ENCODE measurements around the gene KIR2DL1.
"Not testable (repeated sequence)": the region's sequence is repeated elsewhere in the genome, so short reads cannot be mapped to it uniquely, and the experiment has no call there.

Gene KIR2DL1

GRCh38 chr19:54769646-54770045, at the start of gene KIR2DL1:
TSS of gene KIR2DL1 (plus strand) at chr19:54769793. CDS start at chr19:54769851, 58 bp downstream.
- not testable (repeated sequence) for DNase-seq

- no peak for DNase-seq
These were observed 45.5 kb upstream of the KIR2DL1 start, which contains the start of gene KIR3DL3 for GRCh38 chr19:54724142-54724541. TSS of gene KIR3DL3 (plus strand) at chr19:54724442. CDS start at chr19:54724497, 55 bp downstream.

GRCh38 chr19:54724644-54725043, 44.9 kb upstream of the KIR2DL1 start:
- no peak for DNase-seq

GRCh38 chr19:54725321-54725720, 44.3 kb upstream of the KIR2DL1 start:
- DNase-seq, result no peak

DNA sequence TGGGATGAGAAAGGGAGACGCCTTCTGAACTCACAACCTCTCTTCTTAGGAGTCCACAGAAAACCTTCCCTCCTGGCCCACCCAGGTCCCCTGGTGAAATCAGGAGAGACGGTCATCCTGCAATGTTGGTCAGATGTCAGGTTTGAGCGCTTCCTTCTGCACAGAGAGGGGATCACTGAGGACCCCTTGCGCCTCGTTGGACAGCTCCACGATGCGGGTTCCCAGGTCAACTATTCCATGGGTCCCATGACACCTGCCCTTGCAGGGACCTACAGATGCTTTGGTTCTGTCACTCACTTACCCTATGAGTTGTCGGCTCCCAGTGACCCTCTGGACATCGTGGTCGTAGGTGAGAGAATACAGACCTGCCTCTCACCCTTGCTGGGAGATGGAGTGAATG, 42.0 kb upstream of the KIR2DL1 start:
- no peak for DNase-seq

GRCh38 chr19:54728167-54728566, 41.4 kb upstream of the KIR2DL1 start:
- no peak for DNase-seq

DNA sequence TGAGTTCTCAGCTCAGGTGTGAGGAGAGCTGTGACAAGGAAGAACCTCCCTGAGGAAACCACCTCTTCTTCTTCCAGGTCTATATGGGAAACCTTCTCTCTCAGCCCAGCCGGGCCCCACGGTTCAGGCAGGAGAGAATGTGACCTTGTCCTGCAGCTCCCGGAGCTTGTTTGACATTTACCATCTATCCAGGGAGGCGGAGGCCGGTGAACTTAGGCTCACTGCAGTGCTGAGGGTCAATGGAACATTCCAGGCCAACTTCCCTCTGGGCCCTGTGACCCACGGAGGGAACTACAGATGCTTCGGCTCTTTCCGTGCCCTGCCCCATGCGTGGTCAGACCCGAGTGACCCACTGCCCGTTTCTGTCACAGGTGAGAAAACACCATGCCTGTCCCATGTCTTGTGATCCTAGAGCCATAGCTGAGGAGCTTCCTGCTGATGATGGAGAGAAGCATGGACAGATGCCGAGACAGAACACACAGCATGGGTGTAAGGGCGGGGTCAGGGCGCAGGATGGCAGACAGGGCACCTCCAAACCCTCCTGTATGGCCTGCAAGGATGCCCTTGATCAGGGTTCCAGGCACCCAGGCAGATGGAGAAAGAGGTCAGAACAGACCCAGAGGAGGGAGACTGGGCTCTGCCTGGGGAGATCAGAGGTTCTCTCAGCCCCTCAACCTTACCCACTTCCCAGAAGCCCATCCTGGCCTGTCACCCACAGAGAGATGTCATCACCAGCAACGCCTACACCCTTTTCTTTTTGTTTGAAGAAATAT, 40.0 kb upstream of the KIR2DL1 start:
- DNase-seq, result no peak

- no peak for DNase-seq
These were observed 38.4 kb upstream of the KIR2DL1 start for GRCh38 chr19:54731191-54731590.

- not testable (repeated sequence) for DNase-seq
These were observed 31.3 kb upstream of the KIR2DL1 start, which contains the start of gene KIR2DL3 for GRCh38 chr19:54738306-54738705. TSS of gene KIR2DL3 (plus strand) at chr19:54738513. CDS start at chr19:54738546, 33 bp downstream.

- DNase-seq, result no peak
These were observed 30.9 kb upstream of the KIR2DL1 start for GRCh38 chr19:54738715-54739114.

- no peak for DNase-seq
These were observed 29.8 kb upstream of the KIR2DL1 start for GRCh38 chr19:54739587-54740497.

DNA sequence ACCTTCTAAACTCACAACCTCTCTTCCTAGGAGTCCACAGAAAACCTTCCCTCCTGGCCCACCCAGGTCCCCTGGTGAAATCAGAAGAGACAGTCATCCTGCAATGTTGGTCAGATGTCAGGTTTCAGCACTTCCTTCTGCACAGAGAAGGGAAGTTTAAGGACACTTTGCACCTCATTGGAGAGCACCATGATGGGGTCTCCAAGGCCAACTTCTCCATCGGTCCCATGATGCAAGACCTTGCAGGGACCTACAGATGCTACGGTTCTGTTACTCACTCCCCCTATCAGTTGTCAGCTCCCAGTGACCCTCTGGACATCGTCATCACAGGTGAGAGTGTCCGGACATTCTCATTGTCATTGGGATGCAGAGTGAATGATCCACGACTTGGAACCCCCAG, 27.6 kb upstream of the KIR2DL1 start:
- DNase-seq, result not testable (repeated sequence)

DNA sequence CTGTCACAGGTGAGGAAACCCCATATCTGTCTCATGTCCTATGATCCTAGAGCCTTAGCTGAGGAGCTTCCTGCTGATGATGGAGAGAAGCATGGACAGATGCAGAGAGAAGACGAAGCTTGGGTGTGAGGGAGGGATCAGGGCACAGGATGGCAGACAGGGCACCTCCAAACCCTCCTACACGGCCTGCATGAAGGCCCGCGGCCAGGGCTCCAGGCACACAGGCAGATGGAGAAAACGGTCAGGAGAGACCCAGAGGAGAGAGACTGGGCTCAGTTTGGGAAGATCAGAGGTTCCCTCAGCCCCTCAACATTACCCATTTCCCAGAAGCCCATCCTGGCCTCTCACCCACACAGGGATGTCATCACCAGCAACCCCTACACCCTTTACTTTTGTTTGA, 25.5 kb upstream of the KIR2DL1 start:
- DNase-seq, result not testable (repeated sequence)

DNA sequence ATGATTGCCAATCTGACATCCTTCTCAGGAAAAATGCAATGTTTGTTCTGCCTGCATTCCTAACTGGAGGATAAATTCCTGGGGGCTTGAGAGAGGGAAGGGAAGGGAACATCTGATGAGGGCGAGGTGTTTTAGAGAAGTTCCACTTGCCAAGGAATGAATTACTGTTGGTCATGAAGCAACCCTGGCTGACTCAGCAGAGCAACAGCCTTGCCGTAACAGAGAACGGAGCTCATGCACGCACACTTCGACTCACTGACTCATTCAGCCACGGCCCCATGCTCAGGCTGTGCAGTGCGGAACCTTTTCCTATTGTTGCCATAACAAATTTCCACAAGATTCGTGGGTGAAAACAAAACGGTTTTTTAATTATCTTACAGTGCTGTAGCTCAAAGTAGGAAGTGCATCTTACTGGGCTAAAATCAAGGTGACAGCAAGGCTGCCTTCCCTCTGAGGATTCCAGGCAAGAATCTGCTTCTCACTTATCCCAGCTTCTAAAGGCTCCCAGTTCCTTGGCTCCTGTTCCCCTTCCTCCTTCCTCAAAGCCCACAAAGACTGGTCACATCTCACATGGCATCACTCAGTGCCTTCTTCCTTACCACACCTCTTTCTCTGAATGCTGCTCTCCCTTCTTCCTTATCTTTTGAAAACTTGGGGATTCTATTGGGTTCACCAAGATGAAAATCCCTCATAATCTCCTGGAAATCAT, 21.8 kb upstream of the KIR2DL1 start:
- DNase-seq, result not testable (repeated sequence)

DNA sequence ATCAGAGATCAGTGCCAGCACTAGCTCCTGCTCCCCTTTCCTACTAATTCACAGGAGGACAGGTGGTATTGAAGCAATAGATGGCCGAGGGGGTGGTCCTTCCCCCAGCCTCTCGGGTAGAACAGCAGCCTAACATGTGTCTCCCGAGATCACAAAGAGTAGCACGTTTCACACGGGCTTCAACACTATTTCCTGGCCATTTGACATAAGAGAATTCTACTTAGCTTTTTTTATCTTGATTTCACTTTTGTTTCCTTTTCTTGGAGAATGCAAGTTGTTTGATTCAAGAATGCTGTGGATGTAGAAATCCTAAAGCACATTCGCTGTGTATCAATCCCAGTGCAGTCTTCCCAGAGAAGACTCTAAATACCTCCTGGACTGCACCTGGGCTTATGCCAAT, 19.3 kb upstream of the KIR2DL1 start:
- not testable (repeated sequence) for DNase-seq

GRCh38 chr19:54756204-54757110, 13.1 kb upstream of the KIR2DL1 start:
- DNase-seq, result not testable (repeated sequence)

GRCh38 chr19:54758577-54758976, 11.0 kb upstream of the KIR2DL1 start:
- not testable (repeated sequence) for DNase-seq

GRCh38 chr19:54764219-54764618, 5.4 kb upstream of the KIR2DL1 start:
- DNase-seq, result not testable (repeated sequence)

DNA sequence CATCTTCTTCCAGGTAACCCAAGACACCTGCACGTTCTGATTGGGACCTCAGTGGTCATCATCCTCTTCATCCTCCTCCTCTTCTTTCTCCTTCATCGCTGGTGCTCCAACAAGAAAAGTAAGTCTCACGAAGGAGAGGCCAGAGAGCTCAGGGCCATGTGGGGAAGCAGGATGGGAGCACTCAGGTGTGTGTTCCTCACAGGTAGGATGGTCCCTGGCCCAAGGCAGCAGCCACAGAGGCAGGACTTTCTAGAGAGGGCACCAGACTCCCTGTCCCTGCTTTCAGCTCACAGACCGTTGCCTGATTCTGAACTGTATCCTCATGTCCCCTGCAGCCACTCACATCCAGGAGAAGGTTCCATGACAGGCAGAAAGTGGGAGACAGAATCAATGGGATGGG, 3.1 kb upstream of the KIR2DL1 start:
- not testable (repeated sequence) for DNase-seq

DNA sequence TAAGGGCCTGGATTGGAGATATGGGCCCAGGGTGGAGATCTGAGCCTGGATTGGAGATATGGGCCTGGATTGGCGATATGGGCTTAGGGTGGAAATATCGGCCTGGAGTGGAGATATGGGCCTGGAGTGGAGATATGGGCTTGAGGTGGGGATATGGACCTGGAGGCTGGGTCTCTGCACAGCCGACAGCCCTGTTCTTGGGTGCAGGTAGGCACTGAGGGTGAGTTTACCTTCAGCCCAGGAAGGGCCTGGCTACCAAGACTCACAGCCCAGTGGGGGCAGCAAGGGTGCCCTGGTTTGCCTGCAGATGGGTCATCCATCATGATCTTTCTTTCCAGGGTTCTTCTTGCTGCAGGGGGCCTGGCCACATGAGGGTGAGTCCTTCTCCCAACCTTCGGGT, 918 bp downstream of the KIR2DL1 start:
- not testable (repeated sequence) for DNase-seq
